ENCODE data around the gene DNAJA4. TPM values are rescaled to one million over a fixed set of nuclear protein-coding genes. Genes with fewer than 3 reads are reported as not detected.

Gene DNAJA4
- total RNA-seq, 6 donors from 2014 or later, result 9.1 to 76.8 (median 19.9) TPM

DNA sequence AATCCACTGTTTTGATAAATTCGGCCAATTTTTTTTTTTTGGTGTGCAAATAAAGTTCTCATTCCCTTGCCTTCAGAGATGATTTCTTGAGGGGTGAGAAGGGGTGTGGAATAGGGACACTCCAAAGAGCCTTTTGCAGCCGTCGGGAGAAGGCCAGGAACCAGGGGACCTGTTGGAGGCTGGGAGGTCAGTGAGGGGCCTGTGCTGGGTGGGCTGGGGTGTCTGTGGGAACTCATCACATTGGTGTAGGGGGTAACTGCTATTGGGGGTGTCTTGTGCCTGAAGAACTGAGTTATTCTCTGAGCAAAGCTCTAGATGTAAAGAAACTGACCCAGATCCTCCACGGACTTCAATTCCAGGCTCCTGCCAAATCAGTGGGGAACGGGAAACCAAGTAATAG lies 48.6 kb downstream of the DNAJA4 start:
- Histone ChIP-seq H3K9me3 (no peaks in the 10 kb centered on the region), H3K4me1 (peaks cover 0 to 7% (median 0%) of the 10 kb centered on the region in 4 donors)

DNA sequence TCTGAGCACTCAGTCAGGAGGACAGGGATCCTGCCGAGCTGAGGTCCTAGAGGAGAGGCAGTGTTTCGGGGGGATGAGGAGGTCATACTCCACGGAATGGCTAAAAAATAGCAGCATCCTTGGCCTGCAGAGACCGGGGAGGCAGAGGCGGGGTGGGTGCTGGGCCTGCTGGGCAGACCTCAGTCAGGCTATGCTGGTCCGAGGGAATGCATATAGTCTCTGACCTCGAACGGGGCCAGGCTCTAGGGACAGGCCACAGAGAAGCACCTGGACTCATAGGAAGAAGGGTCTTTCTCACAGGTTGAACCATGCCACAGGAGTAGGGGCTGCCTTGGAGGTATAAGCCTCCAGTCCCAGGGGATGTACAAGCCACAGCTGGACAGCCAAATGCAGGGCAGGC lies 49.0 kb downstream of the DNAJA4 start:
- Histone ChIP-seq H3K27ac (no peak overlapping the region), H3K9me3 (no peaks in the 10 kb centered on the region), H3K4me1 (peaks cover 0 to 4% (median 0%) of the 10 kb centered on the region in 4 donors), H3K36me3 (no peaks in the 10 kb centered on the region), H3K4me3 (no peak overlapping the region), H3K27me3 (no peaks in the 10 kb centered on the region)
- ATAC-seq (ENCODE audit: low FRiP score in 2 of 2) (no peak), DNase-seq (no peak)
- no peak for TF ChIP-seq POLR2AphosphoS5 (IDR thresholded peaks at IDR 0.05)
- TF ChIP-seq POLR2A (IDR thresholded peaks at IDR 0.05), result no peak
- TF ChIP-seq EP300 (IDR thresholded peaks at IDR 0.05), result no peak
- TF ChIP-seq, protein P1, sequence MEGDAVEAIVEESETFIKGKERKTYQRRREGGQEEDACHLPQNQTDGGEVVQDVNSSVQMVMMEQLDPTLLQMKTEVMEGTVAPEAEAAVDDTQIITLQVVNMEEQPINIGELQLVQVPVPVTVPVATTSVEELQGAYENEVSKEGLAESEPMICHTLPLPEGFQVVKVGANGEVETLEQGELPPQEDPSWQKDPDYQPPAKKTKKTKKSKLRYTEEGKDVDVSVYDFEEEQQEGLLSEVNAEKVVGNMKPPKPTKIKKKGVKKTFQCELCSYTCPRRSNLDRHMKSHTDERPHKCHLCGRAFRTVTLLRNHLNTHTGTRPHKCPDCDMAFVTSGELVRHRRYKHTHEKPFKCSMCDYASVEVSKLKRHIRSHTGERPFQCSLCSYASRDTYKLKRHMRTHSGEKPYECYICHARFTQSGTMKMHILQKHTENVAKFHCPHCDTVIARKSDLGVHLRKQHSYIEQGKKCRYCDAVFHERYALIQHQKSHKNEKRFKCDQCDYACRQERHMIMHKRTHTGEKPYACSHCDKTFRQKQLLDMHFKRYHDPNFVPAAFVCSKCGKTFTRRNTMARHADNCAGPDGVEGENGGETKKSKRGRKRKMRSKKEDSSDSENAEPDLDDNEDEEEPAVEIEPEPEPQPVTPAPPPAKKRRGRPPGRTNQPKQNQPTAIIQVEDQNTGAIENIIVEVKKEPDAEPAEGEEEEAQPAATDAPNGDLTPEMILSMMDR (IDR thresholded peaks at IDR 0.05), result no peak
- WGBS, 2 donors, result 73 to 78% methylated on average over 7 to 8 of the region's 8 CpGs

More for the DNA sequence above, 48.6 kb downstream of the DNAJA4 start:
- no peak overlapping the region for H3K27ac ChIP-seq
- ATAC-seq (ENCODE audit: low FRiP score in 2 of 2) (no peak), DNase-seq (no peak)
- H3K36me3 ChIP-seq, result no peaks in the 10 kb centered on the region
- H3K27me3 ChIP-seq, result no peaks in the 10 kb centered on the region
- TF ChIP-seq EP300 (IDR thresholded peaks at IDR 0.05), result no peak
- TF ChIP-seq, protein P1 (IDR thresholded peaks at IDR 0.05), result no peak
- no peak for TF ChIP-seq POLR2AphosphoS5 (IDR thresholded peaks at IDR 0.05)
- no peak for TF ChIP-seq POLR2A (IDR thresholded peaks at IDR 0.05)
- WGBS, 2 donors, result 82 to 87% methylated on average over 5 of the region's 5 CpGs
- H3K4me3 ChIP-seq, result no peak overlapping the region

DNA sequence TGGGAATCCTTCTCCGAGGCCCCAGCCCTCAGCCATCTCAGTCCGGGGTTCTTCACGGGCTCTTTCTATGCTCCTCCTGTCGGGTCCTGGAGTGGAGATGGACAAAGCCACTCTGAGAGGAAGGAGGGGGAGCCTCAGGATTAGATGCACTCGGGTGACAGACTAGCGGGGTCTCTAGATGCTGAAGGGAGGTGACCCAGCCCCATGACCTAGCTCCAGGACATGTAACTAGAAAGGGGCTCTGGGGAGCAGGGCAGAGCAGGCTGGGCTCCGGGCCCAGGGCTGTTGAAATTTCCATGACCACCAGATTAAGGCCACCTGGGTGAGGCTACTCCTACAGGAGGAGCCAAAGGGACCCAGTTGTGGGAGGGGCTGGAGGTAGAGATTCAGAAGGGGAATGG lies 49.8 kb downstream of the DNAJA4 start:
- H3K36me3 ChIP-seq, result no peaks in the 10 kb centered on the region
- WGBS, 2 donors, result 71 to 87% methylated on average over 6 to 7 of the region's 7 CpGs
- no peak for DNase-seq
- TF ChIP-seq EP300 (IDR thresholded peaks at IDR 0.05), result no peak
- TF ChIP-seq POLR2A (IDR thresholded peaks at IDR 0.05), result no peak
- TF ChIP-seq, protein P1 (IDR thresholded peaks at IDR 0.05), result no peak
- no peak for TF ChIP-seq POLR2AphosphoS5 (IDR thresholded peaks at IDR 0.05)
- no peaks in the 10 kb centered on the region for H3K9me3 ChIP-seq
- no peak overlapping the region for H3K27ac ChIP-seq
- H3K27me3 ChIP-seq, result no peaks in the 10 kb centered on the region
- ATAC-seq (ENCODE audit: low FRiP score in 2 of 2), result no peak
- no peaks in the 10 kb centered on the region for H3K4me1 ChIP-seq
- H3K4me3 ChIP-seq, result no peak overlapping the region

DNA sequence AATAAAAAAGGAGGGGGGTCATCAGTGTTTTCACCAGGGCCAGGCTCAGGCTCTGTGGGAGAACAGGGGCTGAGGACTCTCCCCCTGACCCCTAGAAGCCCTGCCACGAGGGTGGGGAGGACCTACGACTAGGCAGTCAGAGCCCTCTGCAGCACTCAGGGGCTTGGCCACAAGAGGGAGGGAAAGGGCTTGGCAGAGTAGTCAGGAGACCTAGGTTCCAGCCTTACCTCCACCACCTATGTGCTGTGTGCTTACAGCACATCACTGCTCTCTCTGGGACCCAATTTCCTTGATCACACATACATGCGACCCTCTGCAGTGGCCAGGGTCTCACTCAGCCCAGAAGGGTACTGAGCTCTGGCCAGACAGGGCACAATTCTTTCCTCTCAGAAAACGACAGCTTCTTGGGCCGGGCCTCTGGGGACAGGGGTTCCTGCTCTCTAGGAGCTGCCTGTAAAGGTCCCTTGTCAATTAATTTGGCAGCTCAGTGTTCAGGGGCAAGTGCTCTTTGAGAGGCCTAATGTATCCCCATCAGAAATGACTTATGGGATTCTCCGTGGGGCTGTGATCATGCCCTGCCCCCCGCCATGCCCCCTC lies 51.4 kb downstream of the DNAJA4 start:
- Histone ChIP-seq H3K9me3 (no peaks in the 10 kb centered on the region), H3K36me3 (no peaks in the 10 kb centered on the region), H3K27me3 (no peaks in the 10 kb centered on the region), H3K4me1 (no peaks in the 10 kb centered on the region), H3K27ac (no peak overlapping the region), H3K4me3 (no peak overlapping the region)
- TF ChIP-seq EP300 (IDR thresholded peaks at IDR 0.05) (no peak), POLR2A (IDR thresholded peaks at IDR 0.05) (no peak), POLR2AphosphoS5 (IDR thresholded peaks at IDR 0.05) (no peak)
- TF ChIP-seq, protein P1 (IDR thresholded peaks at IDR 0.05), result no peak
- WGBS, 2 donors, result 73% methylated on average over 7 of the region's 7 CpGs; no CpG with 5 or more reads in 1 of the 2 donors
- DNase-seq (no peak), ATAC-seq (ENCODE audit: low FRiP score in 2 of 2) (no peak)
